ENCODE data around the gene SPAG16.

DNA sequence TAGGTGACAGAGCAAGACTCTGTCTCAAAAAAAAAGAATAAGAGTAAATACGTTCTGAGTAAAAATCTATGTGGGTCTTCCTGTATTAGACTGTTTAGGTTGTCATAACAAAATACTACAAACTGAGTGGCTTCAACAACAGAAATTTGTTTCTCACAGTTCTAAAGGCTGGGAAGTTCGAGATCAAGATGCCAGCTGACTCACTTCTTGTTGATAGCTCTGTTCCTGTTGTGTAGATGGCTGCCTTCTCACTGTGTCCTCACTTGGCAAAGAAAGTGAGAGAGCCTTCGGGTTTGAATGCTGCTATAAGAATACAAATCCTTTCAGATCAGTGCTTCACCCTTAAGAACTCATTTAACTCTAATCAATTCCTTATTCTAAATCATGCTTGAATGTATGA, 696.6 kb downstream of the SPAG16 start:
- TF ChIP-seq ZNF274 (IDR thresholded peaks at IDR 0.05; ENCODE audit: low read depth, low read length): no peak
- TF ChIP-seq YY1 (IDR thresholded peaks at IDR 0.05; ENCODE audit: insufficient read depth, insufficient read length): no peak

Data from NT2/D1 (cell line).